Gastroesophageal sphincter (tissue), 3 donors: ENCODE measurements around the gene OPCML.

Experiments used
- CTCF ChIP-seq, 4 experiments: fragments of 200-600 bp in 2 of 4; fragments of 450-650 bp in 2 of 4; sonication (generic) in 1 of 4; IDR thresholded peaks; one replicate each; pipeline ENCODE4 v1.5.1; 2017 to 2019; ENCODE audit warnings: antibody characterized with exemption in 4 of 4, mild to moderate bottlenecking in 2 of 4, moderate library complexity in 2 of 4
- EP300 ChIP-seq: sonication (generic); formaldehyde crosslinking; IDR thresholded peaks from one replicate; pipeline ENCODE4 v1.6.1; 2017; ENCODE audit warnings: antibody characterized with exemption, mild to moderate bottlenecking
- POLR2A ChIP-seq, 2 donors: fragments of 450-650 bp; IDR thresholded peaks; one replicate each; pipeline ENCODE4 v1.6.1; 2017; ENCODE audit warnings: antibody characterized with exemption in 2 of 2, mild to moderate bottlenecking in 2 of 2, moderate library complexity in 1 of 2
- POLR2AphosphoS5 ChIP-seq: sonication (generic); formaldehyde crosslinking; IDR thresholded peaks from one replicate; pipeline ENCODE4 v1.6.1; 2017; ENCODE audit warnings: antibody characterized with exemption

- TF ChIP-seq CTCF (IDR thresholded peaks at IDR 0.05) (no peak), EP300 (no peak), POLR2A (IDR thresholded peaks at IDR 0.05) (no peak), POLR2AphosphoS5 (no peak)
Measured at GRCh38 chr11:132824642-132825041, 707.7 kb downstream of the OPCML start.
